ENCODE data around the gene RNH1. TPM values are rescaled to one million over a fixed set of nuclear protein-coding genes. Genes with fewer than 3 reads are reported as not detected.

RNH1 gene
- total and polyA plus RNA-seq, 2 of the 8 experiments (the other 6 are each of a cell fraction or from before 2014, with no cell fraction given) = 48.7 to 49.8 TPM

GRCh38 chr11:490930-491260 lies 16.1 kb downstream of the RNH1 start:
- no peak overlapping the region for H3K18ac ChIP-seq (ENCODE audit: extremely low read depth, low read length)
- no peak overlapping the region for H3K27ac ChIP-seq (ENCODE audit: low read depth, low read length)
- no peak overlapping the region for H3K4me2 ChIP-seq (ENCODE audit: insufficient read depth in 1 of 2, low read depth in 2 of 2, low read length in 2 of 2)
- no peaks in the 10 kb centered on the region; a peak in 1 of 4 replicates for H3K79me2 ChIP-seq (ENCODE audit: control insufficient read depth in 1 of 2, insufficient read depth in 2 of 2, low read length in 2 of 2)
- no peak overlapping the region for H4K91ac ChIP-seq (replicated peaks; ENCODE audit: insufficient read length, low read length)
- ChIA-PET CTCF (ENCODE audit: partially characterized antibody) (interaction anchor here (0.9 kb wide), 2 partner anchors 18 to 76 kb away, joined by 3 read pairs; partner anchors contain the start of gene SIGIRR), POLR2A (ENCODE audit: partially characterized antibody) (interaction anchor here (1.0 to 1.1 kb wide), 3 partner anchors 9 to 18 kb away, joined by 3 to 6 read pairs (median 3); no protein-coding TSS in a partner anchor)
- H2BK12ac ChIP-seq (ENCODE audit: low read depth, low read length) = no peak overlapping the region
- no peak overlapping the region for H3K4ac ChIP-seq (replicated peaks; ENCODE audit: insufficient read length, low read depth, low read length)
- no peak for TF ChIP-seq CTBP2 (IDR thresholded peaks at IDR 0.05; ENCODE audit: borderline replicate concordance, insufficient read depth, insufficient read length, low read length)
- no peak for TF ChIP-seq TCF12 (IDR thresholded peaks at IDR 0.05; ENCODE audit: low read depth, low read length)
- no peak for TF ChIP-seq POLR2A (IDR thresholded peaks at IDR 0.05; ENCODE audit: control extremely low read depth in 1 of 2, low read depth in 2 of 2, low read length in 2 of 2)
- no peak for TF ChIP-seq HDAC2 (IDR thresholded peaks at IDR 0.05; ENCODE audit: borderline replicate concordance in 1 of 2, low read depth in 2 of 2, low read length in 2 of 2)
- TF ChIP-seq EGR1 (IDR thresholded peaks at IDR 0.05; ENCODE audit: borderline replicate concordance, low read depth, low read length) = no peak
- TF ChIP-seq KDM5A (IDR thresholded peaks at IDR 0.05; ENCODE audit: low read length) = no peak
- no peak for TF ChIP-seq CBX8 (IDR thresholded peaks at IDR 0.05; ENCODE audit: borderline replicate concordance, low read depth, low read length)
- TF ChIP-seq SUZ12 (IDR thresholded peaks at IDR 0.05; ENCODE audit: low read length) = no peak
- TF ChIP-seq USF2 (IDR thresholded peaks at IDR 0.05; ENCODE audit: low read length) = no peak
- no peak for TF ChIP-seq SIRT6 (IDR thresholded peaks at IDR 0.05; ENCODE audit: low read length)
- peaks cover 4% of the 10 kb centered on the region; the same call in 1 of the 2 replicates for H3K79me1 ChIP-seq (ENCODE audit: low read depth, low read length)
- H3K23ac ChIP-seq (ENCODE audit: insufficient read length) = no peak overlapping the region
- DNase-seq (ENCODE audit: low read depth in 1 of 2, low spot score in 2 of 2) (no peak), FAIRE-seq (no peak)
- no peak overlapping the region for H2BK15ac ChIP-seq (ENCODE audit: low read length)
- H3K9me3 ChIP-seq (ENCODE audit: insufficient read depth in 2 of 2, low read depth in 1 of 2, low read length in 1 of 2) = no peaks in the 10 kb centered on the region
- H2BK20ac ChIP-seq (ENCODE audit: low read length) = no peak overlapping the region
- H2BK5ac ChIP-seq (ENCODE audit: low read depth, low read length) = no peak overlapping the region
- no peaks in the 10 kb centered on the region for H3K23me2 ChIP-seq (ENCODE audit: low read depth, low read length)
- H3K14ac ChIP-seq (ENCODE audit: insufficient read length) = no peak overlapping the region
- no peak overlapping the region for H4K8ac ChIP-seq (ENCODE audit: extremely low read depth, insufficient read depth, low read length)
- no peak overlapping the region for H3K4me3 ChIP-seq (ENCODE audit: extremely low read depth in 1 of 4, insufficient read depth in 2 of 4, low read depth in 3 of 4, low read length in 4 of 4)
- H3K9ac ChIP-seq (replicated peaks in 1 of 4; ENCODE audit: extremely low read depth in 1 of 4, low read depth in 3 of 4, low read length in 3 of 4) = no peak overlapping the region
- WGBS, 2 experiments (ENCODE audit: extremely low coverage in 1 of 2, insufficient coverage in 1 of 2, insufficient read length in 1 of 2, insufficient replicate concordance in 2 of 2, low coverage in 1 of 2, low lambda C conversion rate in 2 of 2, missing lambda C conversion rate in 1 of 2) = 92% methylated on average over 15 of the region's 15 CpGs; no CpG with 5 or more reads in 1 of the 2 experiments
- H2BK120ac ChIP-seq (replicated peaks; ENCODE audit: low read depth, low read length) = no peak overlapping the region
- no peak overlapping the region for H2AK5ac ChIP-seq (ENCODE audit: low read depth, low read length)
- H3K4me1 ChIP-seq (replicated peaks in 1 of 4; ENCODE audit: control insufficient read depth in 3 of 4, insufficient read depth in 4 of 4, low read length in 3 of 4) = no peaks in the 10 kb centered on the region
- H3K27me3 ChIP-seq (replicated peaks in 1 of 4; ENCODE audit: control insufficient read depth in 3 of 4, extremely low read depth in 1 of 4, insufficient read depth in 3 of 4, low read length in 3 of 4) = no peaks in the 10 kb centered on the region
- H3K36me3 ChIP-seq (ENCODE audit: control insufficient read depth in 2 of 4, insufficient read depth in 4 of 4, low read length in 3 of 4) = peaks cover 2 to 20% (median 5%) of the 10 kb centered on the region in 4 experiments; a peak in 4 of 8 replicates
- H4K20me1 ChIP-seq (replicated peaks in 1 of 2; ENCODE audit: control insufficient read depth in 1 of 2, insufficient read depth in 2 of 2, low read length in 2 of 2) = peaks cover 3 to 9% of the 10 kb centered on the region in 2 experiments
- H2AFZ ChIP-seq (ENCODE audit: low read length) = no peak overlapping the region
- no peak overlapping the region for H4K5ac ChIP-seq (ENCODE audit: insufficient read length, low read depth, low read length)
- H3K56ac ChIP-seq (replicated peaks; ENCODE audit: insufficient read length, low read depth, low read length) = no peak overlapping the region

Measured in H1 (cell line).